ENCODE data around the gene BTF3. TPM values are rescaled to one million over a fixed set of nuclear protein-coding genes. Genes with fewer than 3 reads are reported as not detected.

BTF3 gene
- total RNA-seq, 1 donor from 2014 or later, result 458 TPM

DNA sequence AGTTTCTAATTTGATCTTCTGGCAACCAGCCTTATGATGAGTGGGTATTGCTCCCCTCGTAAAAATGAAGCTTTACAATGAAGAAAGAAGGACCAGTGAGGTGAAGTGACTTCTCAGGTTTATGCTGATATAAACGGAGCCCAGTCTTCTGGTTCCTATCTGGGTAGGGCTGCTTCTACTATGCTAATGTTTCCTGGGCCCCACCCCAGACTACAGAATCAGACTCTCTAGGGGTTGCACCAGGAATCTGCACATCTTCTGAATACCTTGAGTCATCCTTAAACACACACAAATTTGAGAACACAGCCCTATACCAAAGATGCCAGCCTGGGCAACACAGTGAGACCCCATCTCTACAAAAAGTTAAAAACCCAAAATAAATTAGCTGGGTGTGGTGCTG is 16.2 kb downstream of the BTF3 start:
- no peak overlapping the region for H3K27ac ChIP-seq (ENCODE audit: low read depth, low read length)
- no peak overlapping the region for H3K9ac ChIP-seq (ENCODE audit: low read depth in 1 of 3, low read length in 3 of 3)
- no peaks in the 10 kb centered on the region for H3K36me3 ChIP-seq (ENCODE audit: control insufficient read depth in 3 of 3, insufficient read depth in 3 of 3, low read length in 3 of 3)

DNA sequence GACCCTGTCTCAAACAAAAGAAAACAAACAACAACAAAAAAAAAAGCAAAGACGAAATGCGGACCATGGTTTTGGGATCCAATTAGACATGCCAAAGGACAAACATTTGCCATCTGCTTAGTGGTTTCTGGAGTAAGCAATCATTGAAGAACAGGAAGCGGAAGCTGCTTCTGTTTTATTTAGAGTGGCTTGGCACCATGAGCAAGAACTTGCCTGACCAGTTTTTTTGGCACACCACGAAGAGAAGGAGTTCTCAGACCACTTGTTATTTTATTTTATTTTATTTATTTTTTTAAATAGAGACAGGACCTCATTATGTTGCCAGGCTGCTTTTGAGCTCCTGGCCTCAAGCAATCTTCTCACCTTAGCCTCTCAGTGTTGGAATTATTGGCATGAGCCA is 17.0 kb downstream of the BTF3 start:
- no peaks in the 10 kb centered on the region for H3K27me3 ChIP-seq (ENCODE audit: control insufficient read depth in 3 of 3, insufficient read depth in 3 of 3, low read length in 3 of 3)
- H3K4me1 ChIP-seq (ENCODE audit: control insufficient read depth in 3 of 3, insufficient read depth in 3 of 3, low read length in 3 of 3), result peaks cover 0 to 3% (median 0%) of the 10 kb centered on the region in 3 donors

More for the DNA sequence above, 16.2 kb downstream of the BTF3 start:
- H3K9me3 ChIP-seq (ENCODE audit: control insufficient read depth in 3 of 3, low read length in 3 of 3), result no peaks in the 10 kb centered on the region
- H3K27me3 ChIP-seq (ENCODE audit: control insufficient read depth in 3 of 3, insufficient read depth in 3 of 3, low read length in 3 of 3), result no peaks in the 10 kb centered on the region
- H3K4me1 ChIP-seq (ENCODE audit: control insufficient read depth in 3 of 3, insufficient read depth in 3 of 3, low read length in 3 of 3), result peaks cover 0 to 1% (median 0%) of the 10 kb centered on the region in 3 donors
- H3K4me3 ChIP-seq (ENCODE audit: low read length in 3 of 3), result no peak overlapping the region

DNA sequence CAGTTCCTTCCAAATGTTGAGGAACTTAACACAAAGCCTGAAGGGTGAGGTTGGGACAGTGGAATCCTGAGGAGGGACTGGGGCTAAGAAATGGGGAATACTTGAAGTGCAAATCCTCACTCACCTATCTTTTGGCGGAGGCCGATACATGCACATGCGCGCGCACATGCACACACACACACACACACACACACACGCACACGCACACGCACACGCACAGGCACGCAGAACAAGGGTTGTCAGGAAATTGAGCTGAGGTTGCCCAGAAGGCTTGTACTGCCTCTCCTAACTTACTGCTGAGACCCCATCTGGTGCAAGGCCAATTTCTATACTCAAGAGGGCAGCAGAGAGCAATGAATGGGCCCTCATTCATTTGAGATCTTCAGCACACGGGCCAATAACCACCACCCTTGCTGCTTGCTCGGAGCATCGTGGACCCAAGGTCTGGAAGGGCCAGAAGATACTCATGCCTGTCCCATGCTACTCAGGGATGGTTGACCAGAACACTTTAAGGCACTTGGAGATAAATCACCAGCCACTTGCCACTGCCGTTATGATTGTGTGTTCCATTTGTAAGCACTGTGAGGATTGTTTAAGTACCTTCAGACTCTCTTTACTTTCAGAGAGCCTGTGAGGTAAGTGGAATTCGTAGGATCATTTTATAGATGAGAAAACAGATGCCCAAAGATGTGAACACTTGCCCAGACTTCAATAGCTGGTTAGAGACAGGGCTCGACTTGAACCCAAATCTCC is 21.5 kb downstream of the BTF3 start:
- Histone ChIP-seq H3K27ac (ENCODE audit: low read depth, low read length) (no peak overlapping the region), H3K4me3 (ENCODE audit: low read length in 3 of 3) (no peak overlapping the region), H3K36me3 (ENCODE audit: control insufficient read depth in 3 of 3, insufficient read depth in 3 of 3, low read length in 3 of 3) (no peaks in the 10 kb centered on the region), H3K9me3 (ENCODE audit: control insufficient read depth in 3 of 3, low read length in 3 of 3) (no peaks in the 10 kb centered on the region), H3K4me1 (ENCODE audit: control insufficient read depth in 3 of 3, insufficient read depth in 3 of 3, low read length in 3 of 3) (peaks cover 0 to 3% (median 0%) of the 10 kb centered on the region in 3 donors), H3K9ac (ENCODE audit: low read depth in 1 of 3, low read length in 3 of 3) (no peak overlapping the region), H3K27me3 (ENCODE audit: control insufficient read depth in 3 of 3, insufficient read depth in 3 of 3, low read length in 3 of 3) (no peaks in the 10 kb centered on the region)

More for the DNA sequence above, 17.0 kb downstream of the BTF3 start:
- Histone ChIP-seq H3K36me3 (ENCODE audit: control insufficient read depth in 3 of 3, insufficient read depth in 3 of 3, low read length in 3 of 3) (no peaks in the 10 kb centered on the region), H3K9me3 (ENCODE audit: control insufficient read depth in 3 of 3, low read length in 3 of 3) (no peaks in the 10 kb centered on the region), H3K9ac (ENCODE audit: low read depth in 1 of 3, low read length in 3 of 3) (no peak overlapping the region), H3K4me3 (ENCODE audit: low read length in 3 of 3) (no peak overlapping the region), H3K27ac (ENCODE audit: low read depth, low read length) (no peak overlapping the region)

DNA sequence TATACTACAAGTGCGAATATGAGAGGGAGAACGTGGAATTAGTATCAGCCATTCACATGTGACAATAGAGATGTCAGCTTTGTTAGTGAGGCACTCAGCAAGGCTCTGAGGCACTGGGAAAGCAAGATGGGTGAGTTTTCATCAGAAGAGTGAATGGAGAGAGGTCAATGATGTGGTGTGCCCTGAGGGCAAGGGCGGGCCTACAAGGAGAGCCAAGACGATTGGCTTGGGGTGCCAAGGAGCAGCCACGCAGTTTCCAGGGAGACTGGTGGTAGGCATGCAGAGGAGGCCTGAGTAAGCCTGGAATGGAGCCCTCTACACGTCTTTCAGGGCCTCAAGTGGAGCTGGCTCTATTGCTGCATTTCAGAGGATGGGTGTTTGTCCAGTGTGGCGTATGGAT is 24.7 kb downstream of the BTF3 start:
- Histone ChIP-seq H3K27ac (ENCODE audit: low read depth, low read length) (no peak overlapping the region), H3K27me3 (ENCODE audit: control insufficient read depth in 3 of 3, insufficient read depth in 3 of 3, low read length in 3 of 3) (no peaks in the 10 kb centered on the region), H3K9me3 (ENCODE audit: control insufficient read depth in 3 of 3, low read length in 3 of 3) (no peaks in the 10 kb centered on the region), H3K36me3 (ENCODE audit: control insufficient read depth in 3 of 3, insufficient read depth in 3 of 3, low read length in 3 of 3) (no peaks in the 10 kb centered on the region), H3K4me1 (ENCODE audit: control insufficient read depth in 3 of 3, insufficient read depth in 3 of 3, low read length in 3 of 3) (peaks cover 0 to 3% (median 0%) of the 10 kb centered on the region in 3 donors), H3K4me3 (ENCODE audit: low read length in 3 of 3) (no peak overlapping the region), H3K9ac (ENCODE audit: low read depth in 1 of 3, low read length in 3 of 3) (no peak overlapping the region)

DNA sequence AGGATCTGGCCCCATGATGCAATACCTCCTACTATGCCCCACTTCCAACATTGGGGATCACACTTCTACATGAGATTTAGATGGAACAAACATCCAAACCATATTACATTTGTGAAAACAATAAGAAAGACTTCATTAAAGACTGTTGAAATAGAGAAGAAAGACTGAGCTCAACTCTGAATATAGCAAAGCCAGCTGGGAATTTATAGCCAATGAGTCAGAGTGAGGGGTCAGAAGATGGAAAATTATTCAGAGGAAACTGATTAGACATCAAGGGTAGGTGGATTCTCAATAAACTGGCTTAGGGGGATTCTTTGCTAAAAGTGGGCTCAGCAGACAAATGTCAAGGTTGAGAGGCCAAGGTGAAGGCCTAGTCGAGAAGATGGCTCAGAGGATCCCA is 25.6 kb downstream of the BTF3 start:
- H3K27ac ChIP-seq (ENCODE audit: low read depth, low read length), result no peak overlapping the region
- no peaks in the 10 kb centered on the region for H3K27me3 ChIP-seq (ENCODE audit: control insufficient read depth in 3 of 3, insufficient read depth in 3 of 3, low read length in 3 of 3)
- H3K4me1 ChIP-seq (ENCODE audit: control insufficient read depth in 3 of 3, insufficient read depth in 3 of 3, low read length in 3 of 3), result peaks cover 0 to 3% (median 0%) of the 10 kb centered on the region in 3 donors
- H3K9me3 ChIP-seq (ENCODE audit: control insufficient read depth in 3 of 3, low read length in 3 of 3), result no peaks in the 10 kb centered on the region
- H3K9ac ChIP-seq (ENCODE audit: low read depth in 1 of 3, low read length in 3 of 3), result no peak overlapping the region
- H3K36me3 ChIP-seq (ENCODE audit: control insufficient read depth in 3 of 3, insufficient read depth in 3 of 3, low read length in 3 of 3), result no peaks in the 10 kb centered on the region
- H3K4me3 ChIP-seq (ENCODE audit: low read length in 3 of 3), result no peak overlapping the region

DNA sequence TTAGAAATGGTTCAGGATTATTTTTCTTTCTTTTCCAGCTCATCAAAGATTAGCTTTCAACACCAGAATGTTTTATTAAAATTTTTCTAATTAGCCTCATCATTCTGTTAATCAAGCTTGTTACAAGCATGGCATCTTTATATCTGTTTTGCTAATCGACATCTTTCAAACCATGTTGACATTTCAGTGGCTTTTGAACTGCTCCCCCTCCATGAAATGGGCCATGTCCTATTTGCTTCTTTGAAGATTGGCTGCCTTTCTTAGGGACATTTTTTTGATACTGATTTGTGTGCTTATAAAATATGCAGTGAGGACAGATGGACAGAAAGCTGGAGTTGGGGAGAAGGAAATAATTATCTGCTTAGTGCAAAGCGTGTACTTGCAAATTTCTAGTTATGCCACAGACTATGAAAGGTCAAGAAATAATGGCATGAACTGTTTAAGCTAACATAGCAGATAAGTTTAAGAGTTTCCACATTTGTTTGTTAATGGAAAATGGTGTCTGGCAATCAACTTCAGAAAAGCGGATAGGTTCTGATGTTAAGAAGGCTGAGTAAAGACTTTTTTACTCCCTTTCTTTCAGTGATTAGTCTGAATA is 27.5 kb downstream of the BTF3 start:
- Histone ChIP-seq H3K9ac (ENCODE audit: low read depth in 1 of 3, low read length in 3 of 3) (no peak overlapping the region), H3K4me1 (ENCODE audit: control insufficient read depth in 3 of 3, insufficient read depth in 3 of 3, low read length in 3 of 3) (no peaks in the 10 kb centered on the region), H3K36me3 (ENCODE audit: control insufficient read depth in 3 of 3, insufficient read depth in 3 of 3, low read length in 3 of 3) (no peaks in the 10 kb centered on the region), H3K27ac (ENCODE audit: low read depth, low read length) (no peak overlapping the region), H3K9me3 (ENCODE audit: control insufficient read depth in 3 of 3, low read length in 3 of 3) (no peaks in the 10 kb centered on the region), H3K4me3 (ENCODE audit: low read length in 3 of 3) (no peak overlapping the region), H3K27me3 (ENCODE audit: control insufficient read depth in 3 of 3, insufficient read depth in 3 of 3, low read length in 3 of 3) (no peaks in the 10 kb centered on the region)

DNA sequence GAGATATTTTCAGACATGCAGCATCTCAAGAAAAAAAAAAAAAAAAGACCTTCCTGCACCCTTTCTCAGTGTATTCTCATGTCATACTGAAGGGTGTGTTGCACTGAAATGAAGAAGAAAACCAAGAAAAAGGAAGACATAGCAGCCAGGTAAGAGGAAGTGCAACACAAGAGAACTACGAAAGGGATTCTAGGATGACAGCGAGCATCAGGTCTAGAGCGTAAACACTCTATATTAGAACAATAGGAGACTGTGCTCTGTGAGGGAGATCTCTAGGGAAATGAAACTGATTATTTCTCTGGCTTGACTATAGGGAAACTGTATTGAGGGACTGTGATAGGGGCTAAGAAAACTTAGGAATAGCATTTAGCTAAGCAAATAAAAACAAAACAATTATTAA is 30.0 kb downstream of the BTF3 start:
- no peak overlapping the region for H3K27ac ChIP-seq (ENCODE audit: low read depth, low read length)
- no peak overlapping the region for H3K4me3 ChIP-seq (ENCODE audit: low read length in 3 of 3)
- no peaks in the 10 kb centered on the region for H3K9me3 ChIP-seq (ENCODE audit: control insufficient read depth in 3 of 3, low read length in 3 of 3)
- H3K27me3 ChIP-seq (ENCODE audit: control insufficient read depth in 3 of 3, insufficient read depth in 3 of 3, low read length in 3 of 3), result peaks cover 0 to 4% (median 0%) of the 10 kb centered on the region in 3 donors
- H3K4me1 ChIP-seq (ENCODE audit: control insufficient read depth in 3 of 3, insufficient read depth in 3 of 3, low read length in 3 of 3), result no peaks in the 10 kb centered on the region
- no peaks in the 10 kb centered on the region for H3K36me3 ChIP-seq (ENCODE audit: control insufficient read depth in 3 of 3, insufficient read depth in 3 of 3, low read length in 3 of 3)
- H3K9ac ChIP-seq (ENCODE audit: low read depth in 1 of 3, low read length in 3 of 3), result no peak overlapping the region

DNA sequence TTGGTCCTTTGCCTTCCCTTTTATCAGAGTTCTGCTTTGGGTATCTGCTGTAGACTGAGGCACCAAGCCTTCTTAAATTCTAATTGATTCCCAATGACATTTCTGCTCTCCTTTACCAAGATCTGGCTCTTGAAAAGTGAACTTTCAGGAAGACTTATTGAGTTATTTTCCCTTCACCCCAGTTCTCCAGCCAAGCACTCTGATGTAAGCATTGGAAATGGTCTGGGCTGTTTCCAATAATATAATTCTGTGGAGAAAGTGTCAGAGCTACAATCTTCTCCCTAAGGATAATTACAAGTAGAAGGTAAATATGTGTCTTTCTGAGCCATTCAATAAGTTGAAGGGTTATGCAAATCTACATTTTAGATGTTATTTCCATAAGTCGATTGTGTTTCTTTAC is 30.8 kb downstream of the BTF3 start:
- Histone ChIP-seq H3K9ac (ENCODE audit: low read depth in 1 of 3, low read length in 3 of 3) (no peak overlapping the region), H3K27me3 (ENCODE audit: control insufficient read depth in 3 of 3, insufficient read depth in 3 of 3, low read length in 3 of 3) (peaks cover 0 to 4% (median 0%) of the 10 kb centered on the region in 3 donors), H3K9me3 (ENCODE audit: control insufficient read depth in 3 of 3, low read length in 3 of 3) (no peaks in the 10 kb centered on the region), H3K27ac (ENCODE audit: low read depth, low read length) (no peak overlapping the region), H3K4me1 (ENCODE audit: control insufficient read depth in 3 of 3, insufficient read depth in 3 of 3, low read length in 3 of 3) (no peaks in the 10 kb centered on the region), H3K4me3 (ENCODE audit: low read length in 3 of 3) (no peak overlapping the region), H3K36me3 (ENCODE audit: control insufficient read depth in 3 of 3, insufficient read depth in 3 of 3, low read length in 3 of 3) (no peaks in the 10 kb centered on the region)

DNA sequence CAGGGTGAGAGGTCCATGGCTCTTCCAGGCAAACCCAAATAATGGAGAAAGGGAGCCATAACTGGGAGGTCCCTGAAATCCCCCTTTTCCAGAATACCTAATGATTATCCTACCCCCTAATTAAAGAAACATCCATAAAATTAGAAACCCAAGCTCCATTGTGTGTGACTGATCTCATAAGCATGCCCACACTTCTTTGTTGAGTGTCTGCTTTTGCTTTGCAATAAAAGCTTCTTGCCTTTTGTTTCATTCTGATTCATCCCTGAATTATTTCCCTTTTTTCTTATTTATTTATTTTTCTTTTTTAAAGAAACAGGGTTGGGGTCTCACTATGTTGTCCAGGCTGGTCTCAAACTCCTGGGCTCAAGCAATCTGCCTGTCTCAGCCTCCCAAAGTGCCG is 33.1 kb downstream of the BTF3 start:
- Histone ChIP-seq H3K4me1 (ENCODE audit: control insufficient read depth in 3 of 3, insufficient read depth in 3 of 3, low read length in 3 of 3) (no peaks in the 10 kb centered on the region), H3K9me3 (ENCODE audit: control insufficient read depth in 3 of 3, low read length in 3 of 3) (peaks cover 0 to 2% (median 0%) of the 10 kb centered on the region in 3 donors), H3K4me3 (ENCODE audit: low read length in 3 of 3) (no peak overlapping the region), H3K27ac (ENCODE audit: low read depth, low read length) (no peak overlapping the region), H3K9ac (ENCODE audit: low read depth in 1 of 3, low read length in 3 of 3) (no peak overlapping the region), H3K36me3 (ENCODE audit: control insufficient read depth in 3 of 3, insufficient read depth in 3 of 3, low read length in 3 of 3) (no peaks in the 10 kb centered on the region), H3K27me3 (ENCODE audit: control insufficient read depth in 3 of 3, insufficient read depth in 3 of 3, low read length in 3 of 3) (peaks cover 0 to 7% (median 0%) of the 10 kb centered on the region in 3 donors)

DNA sequence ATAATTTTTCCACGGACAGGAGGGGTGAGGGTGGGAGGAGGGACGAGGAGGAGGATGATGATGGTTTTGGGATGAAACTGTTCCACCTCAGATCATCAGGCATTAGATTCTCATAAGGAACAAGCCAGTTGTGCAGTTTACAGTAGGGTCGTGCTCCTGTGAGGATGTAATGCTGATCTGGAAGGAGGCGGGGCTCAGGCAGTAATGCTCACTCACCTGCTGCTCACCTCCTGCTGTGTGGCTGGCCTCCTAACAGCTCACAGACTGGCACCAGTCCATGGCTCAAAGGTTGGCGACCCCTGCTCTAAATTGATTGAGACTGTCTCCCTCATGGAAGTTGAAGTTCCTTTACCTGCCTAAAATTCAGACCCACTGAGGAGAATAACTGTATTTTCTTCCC is 34.0 kb downstream of the BTF3 start:
- Histone ChIP-seq H3K9ac (ENCODE audit: low read depth in 1 of 3, low read length in 3 of 3) (no peak overlapping the region), H3K4me3 (ENCODE audit: low read length in 3 of 3) (no peak overlapping the region), H3K27me3 (ENCODE audit: control insufficient read depth in 3 of 3, insufficient read depth in 3 of 3, low read length in 3 of 3) (peaks cover 0 to 7% (median 0%) of the 10 kb centered on the region in 3 donors), H3K36me3 (ENCODE audit: control insufficient read depth in 3 of 3, insufficient read depth in 3 of 3, low read length in 3 of 3) (no peaks in the 10 kb centered on the region), H3K27ac (ENCODE audit: low read depth, low read length) (no peak overlapping the region), H3K4me1 (ENCODE audit: control insufficient read depth in 3 of 3, insufficient read depth in 3 of 3, low read length in 3 of 3) (no peaks in the 10 kb centered on the region), H3K9me3 (ENCODE audit: control insufficient read depth in 3 of 3, low read length in 3 of 3) (peaks cover 0 to 2% (median 0%) of the 10 kb centered on the region in 3 donors)

All from skeletal muscle tissue (tissue), 4 donors.